Stimulated activated CD4-positive, alpha-beta T cell treated with anti-CD3 and anti-CD28 coated beads, Interleukin-2, amount 100 ng/mL, for 24 hours (primary cell): ENCODE data around the gene TRPM4.
"Not testable (repeated sequence)": the region's sequence is repeated elsewhere in the genome, so short reads cannot be mapped to it uniquely, and the experiment has no call there.

Experiments
- DNase-seq, 2 donors: peaks; one replicate each; pipeline ENCODE4 v3.0.0-alpha.2; 2020

The TRPM4 gene

GRCh38 chr19:49194408-49194807, 36.8 kb downstream of the TRPM4 start:
- no peak for DNase-seq

GRCh38 chr19:49196527-49197240, 39.1 kb downstream of the TRPM4 start:
- no peak for DNase-seq

DNA sequence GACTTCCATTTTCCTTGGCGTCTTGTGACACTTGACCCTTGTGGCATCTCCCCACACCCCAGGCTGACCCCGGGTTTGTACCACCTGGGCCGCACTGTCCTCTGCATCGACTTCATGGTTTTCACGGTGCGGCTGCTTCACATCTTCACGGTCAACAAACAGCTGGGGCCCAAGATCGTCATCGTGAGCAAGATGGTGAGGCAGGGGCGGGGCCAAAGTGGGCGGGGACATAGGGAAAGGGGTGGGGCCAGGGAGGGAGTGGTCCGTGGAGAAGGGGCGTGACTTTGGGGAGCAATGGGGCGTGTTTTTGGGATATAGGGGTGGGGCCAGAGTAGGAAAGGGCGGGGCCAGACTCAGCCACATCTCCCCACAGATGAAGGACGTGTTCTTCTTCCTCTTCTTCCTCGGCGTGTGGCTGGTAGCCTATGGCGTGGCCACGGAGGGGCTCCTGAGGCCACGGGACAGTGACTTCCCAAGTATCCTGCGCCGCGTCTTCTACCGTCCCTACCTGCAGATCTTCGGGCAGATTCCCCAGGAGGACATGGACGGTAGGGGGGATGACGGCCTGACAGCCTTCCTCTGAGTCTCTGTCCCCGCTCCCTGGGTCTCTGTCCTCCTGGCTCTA, 42.8 kb downstream of the TRPM4 start:
- peak; percentile 21 to 34 for DNase-seq

DNA sequence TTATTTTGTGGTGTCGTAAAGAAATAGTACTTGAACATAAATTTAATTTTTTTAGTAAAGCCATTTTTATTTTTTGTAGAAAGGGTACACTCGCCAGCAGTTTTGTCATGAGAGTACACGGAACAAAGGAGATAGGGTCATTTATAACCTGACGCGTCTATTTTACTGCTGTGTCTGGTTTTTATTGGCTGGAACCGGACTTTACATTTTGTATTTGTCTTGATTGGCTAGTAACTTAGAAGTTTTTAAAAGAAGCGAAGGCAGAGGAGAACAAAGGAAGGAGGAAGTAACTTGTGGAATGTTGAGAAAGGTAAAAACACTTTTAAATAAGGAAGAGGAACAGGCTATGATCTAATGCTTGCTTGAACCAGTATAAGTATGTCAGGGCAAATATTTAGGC, 43.5 kb downstream of the TRPM4 start:
- DNase-seq = no peak

GRCh38 chr19:49205114-49205513, 47.5 kb downstream of the TRPM4 start:
- DNase-seq = no peak

DNA sequence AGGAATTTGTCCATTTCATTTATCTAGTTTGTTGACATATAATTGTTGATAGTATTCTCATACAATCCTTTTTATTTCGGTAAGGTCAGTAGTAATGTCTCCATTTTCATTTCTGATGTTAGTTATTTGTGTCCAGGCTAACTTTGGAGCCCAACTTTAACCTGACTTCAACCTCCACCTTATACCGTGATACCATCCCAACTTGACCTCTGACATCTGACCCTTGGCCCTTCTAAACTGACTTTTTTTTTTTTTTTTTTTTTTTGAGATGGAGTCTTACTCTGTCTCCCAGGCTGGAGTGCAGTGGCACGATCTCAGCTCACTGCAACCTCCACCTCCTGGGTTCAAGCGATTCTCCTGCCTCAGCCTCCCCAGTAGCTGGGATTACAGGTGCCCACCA, 51.9 kb downstream of the TRPM4 start:
- not testable (repeated sequence) for DNase-seq

DNA sequence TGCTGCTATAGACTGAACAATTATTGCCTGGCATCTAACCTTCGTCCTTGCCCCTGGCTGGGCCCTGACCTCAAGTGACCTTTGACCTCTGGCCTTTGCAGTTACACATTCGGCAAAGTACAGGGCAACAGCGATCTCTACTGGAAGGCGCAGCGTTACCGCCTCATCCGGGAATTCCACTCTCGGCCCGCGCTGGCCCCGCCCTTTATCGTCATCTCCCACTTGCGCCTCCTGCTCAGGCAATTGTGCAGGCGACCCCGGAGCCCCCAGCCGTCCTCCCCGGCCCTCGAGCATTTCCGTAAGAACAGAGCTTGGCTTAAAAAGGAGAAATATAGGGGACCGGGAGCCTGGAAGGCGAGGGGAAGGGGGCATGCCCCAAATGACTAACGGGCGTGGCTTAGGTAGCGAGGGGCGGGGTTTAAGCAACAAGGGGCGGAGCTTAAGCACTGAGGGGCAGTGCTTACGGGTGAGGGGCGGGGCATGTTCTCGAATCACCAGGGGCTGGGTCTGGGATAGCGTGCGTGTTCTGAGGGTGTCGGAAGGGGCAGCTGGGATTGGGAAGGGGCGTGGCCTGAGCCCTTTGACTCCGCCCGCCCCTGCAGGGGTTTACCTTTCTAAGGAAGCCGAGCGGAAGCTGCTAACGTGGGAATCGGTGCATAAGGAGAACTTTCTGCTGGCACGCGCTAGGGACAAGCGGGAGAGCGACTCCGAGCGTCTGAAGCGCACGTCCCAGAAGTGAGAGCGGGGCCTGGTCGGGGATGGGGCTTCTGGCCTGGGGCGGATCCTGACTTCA, 52.7 kb downstream of the TRPM4 start:
- DNase-seq = peak; percentile 35 to 60

GRCh38 chr19:49210901-49211451, 53.4 kb downstream of the TRPM4 start:
- no peak for DNase-seq

DNA sequence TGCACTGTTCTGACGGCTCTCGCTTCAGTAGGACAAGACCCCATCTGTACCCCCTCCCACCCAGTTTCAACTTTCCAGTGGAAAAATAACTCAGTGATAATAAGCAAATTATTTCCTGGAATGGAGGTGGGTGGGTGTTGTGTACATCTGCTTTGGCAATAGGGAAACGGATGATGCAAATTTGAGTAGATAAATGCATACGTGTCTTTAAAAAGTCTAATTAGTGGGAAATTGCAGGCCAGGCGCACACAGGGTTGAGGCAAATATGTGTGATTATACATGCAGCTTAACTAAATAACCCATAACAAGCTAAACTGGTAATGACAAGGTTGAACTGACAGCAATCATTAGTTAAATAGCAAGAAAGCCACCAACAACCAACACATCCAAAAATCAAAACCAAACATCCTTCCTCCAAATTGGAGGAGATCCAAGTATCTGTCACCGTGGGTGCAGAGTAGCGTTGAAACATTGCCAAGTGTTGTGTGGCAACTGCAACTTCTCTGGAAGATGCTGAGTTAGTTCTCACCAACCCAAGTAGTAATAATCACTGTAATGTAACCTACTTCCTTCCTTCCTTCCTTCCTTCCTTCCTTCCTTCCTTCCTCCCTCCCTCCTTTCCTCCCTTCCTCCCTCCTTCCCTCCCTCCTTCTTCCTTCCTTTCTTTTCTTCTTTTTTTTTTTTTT, 54.6 kb downstream of the TRPM4 start:
- DNase-seq = no peak

DNA sequence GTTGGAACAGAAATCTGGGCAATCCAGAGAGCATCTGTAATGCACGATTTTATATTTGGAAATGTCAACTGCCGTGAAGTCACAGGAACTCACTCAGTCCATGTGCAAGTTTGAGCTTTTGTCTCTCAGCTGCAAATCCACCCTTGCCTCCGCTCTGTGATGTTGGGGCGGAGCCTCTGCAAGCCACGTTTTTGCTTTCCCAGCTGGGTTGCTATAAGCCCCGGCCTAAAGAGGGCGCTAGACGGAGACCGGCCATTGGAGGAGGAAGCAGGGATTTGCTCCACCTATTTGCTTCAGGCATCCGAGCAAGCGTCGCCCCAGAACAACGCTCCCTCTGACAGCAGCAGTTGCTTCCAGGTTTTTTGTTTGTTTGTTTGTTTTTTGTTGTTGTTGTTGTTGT, 56.2 kb downstream of the TRPM4 start:
- DNase-seq = no peak

DNA sequence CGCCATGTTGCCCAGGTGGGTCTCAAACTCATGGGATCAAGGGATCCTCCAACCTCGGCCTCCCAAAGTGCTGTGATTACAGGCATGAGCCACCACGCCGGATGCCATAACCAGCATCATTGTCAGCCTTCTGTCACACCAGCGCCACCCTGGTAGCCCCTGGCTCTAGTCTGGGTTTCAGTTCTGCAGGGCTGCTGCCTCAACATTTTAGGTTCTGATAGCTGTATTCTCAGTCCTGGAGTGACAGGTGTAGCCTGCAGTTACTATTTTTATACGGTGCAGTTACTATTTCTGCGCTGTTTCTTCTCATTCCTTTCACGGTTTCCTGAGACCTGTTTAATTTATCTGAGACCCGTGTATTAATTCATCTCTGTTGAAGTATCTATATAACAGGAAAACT, 57.1 kb downstream of the TRPM4 start:
- no peak for DNase-seq

GRCh38 chr19:49216071-49216470, 58.5 kb downstream of the TRPM4 start:
- no peak for DNase-seq

DNA sequence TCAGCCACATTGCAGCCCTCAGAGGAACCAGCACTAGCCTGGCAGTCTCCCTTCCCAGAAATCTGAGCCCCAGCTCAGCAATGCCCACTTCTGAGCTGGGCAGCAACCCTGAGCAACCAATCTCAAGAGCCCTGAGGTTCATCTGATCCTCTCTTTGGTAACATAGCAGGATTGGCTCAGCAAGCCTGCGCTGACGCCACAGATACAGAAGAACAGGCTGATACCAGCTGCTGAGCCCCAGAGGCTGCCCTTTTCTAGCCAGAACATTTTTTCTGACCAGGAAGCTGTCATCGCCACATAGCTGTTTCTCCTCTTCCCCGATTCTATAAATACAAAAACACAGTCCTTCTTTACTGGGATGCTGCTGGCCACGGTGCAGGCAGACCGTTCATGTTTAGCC, 59.8 kb downstream of the TRPM4 start:
- no peak for DNase-seq

DNA sequence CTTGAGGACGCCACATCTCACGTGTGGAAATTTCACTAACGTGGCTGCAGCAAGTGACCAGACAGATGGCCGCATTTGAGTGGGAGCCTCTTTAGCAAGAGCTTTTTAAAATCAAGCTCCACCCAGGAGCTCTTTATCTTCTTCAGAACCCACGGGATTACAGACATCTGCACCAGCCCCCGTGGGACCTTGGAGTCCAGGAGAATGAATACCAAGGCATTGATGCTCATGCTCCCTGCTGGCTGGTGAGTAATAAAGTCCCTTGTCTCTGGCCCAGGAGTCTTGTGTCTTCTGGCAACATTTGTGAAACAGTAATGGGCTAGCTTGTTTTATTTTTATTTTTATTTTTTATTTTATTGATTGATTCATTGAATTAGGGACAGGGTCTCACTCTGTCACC, 64.4 kb downstream of the TRPM4 start:
- no peak for DNase-seq

DNA sequence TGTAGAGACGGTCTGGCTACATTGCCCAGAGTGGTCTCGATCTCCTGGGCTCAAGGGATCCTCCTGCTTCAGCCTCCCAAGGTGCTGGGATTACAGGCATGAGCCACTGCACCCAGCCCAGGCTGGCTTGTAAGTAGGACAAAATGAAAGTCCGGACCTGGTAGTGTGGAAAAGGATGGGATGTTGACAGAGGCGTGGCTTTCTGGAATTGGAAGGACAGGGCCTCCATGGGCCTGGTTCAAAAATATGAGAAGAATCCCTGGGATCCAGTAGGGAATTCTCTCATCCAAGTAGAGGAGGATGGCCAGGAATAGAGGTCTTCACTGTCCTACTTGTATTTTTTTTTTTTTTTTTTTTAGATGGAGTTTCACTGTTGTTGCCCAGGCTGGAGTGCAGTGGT, 64.9 kb downstream of the TRPM4 start:
- DNase-seq = no peak

- DNase-seq = no peak
Measured at GRCh38 chr19:49223472-49223871, 65.9 kb downstream of the TRPM4 start.

GRCh38 chr19:49224441-49224840, 66.8 kb downstream of the TRPM4 start:
- not testable (repeated sequence) for DNase-seq

- peak in 1 of 2 donors; percentile 49 for DNase-seq
Measured at GRCh38 chr19:49224879-49225278, 67.3 kb downstream of the TRPM4 start.

DNA sequence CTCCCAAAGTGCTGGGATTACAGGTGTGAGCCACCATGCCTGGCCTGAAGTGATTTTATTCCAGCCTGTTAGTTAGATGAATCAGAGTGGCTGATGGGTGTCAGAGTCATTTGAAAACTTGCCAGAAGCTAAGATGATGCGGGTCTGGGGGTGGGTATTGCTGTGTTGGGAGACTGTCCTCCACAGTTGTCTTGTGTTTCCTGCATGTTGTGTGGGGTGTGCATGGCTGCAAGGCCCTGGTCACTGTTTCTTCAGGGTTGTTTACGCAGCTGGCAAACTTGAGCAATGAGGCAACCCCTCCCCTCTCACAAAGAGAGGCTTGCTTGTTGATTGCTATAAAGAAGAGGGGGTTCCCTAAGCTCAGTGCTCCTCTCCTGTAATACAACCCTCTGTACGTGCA, 71.8 kb downstream of the TRPM4 start:
- DNase-seq = no peak

GRCh38 chr19:49231389-49231788, 73.8 kb downstream of the TRPM4 start:
- DNase-seq = peak in 1 of 2 donors; percentile 26

DNA sequence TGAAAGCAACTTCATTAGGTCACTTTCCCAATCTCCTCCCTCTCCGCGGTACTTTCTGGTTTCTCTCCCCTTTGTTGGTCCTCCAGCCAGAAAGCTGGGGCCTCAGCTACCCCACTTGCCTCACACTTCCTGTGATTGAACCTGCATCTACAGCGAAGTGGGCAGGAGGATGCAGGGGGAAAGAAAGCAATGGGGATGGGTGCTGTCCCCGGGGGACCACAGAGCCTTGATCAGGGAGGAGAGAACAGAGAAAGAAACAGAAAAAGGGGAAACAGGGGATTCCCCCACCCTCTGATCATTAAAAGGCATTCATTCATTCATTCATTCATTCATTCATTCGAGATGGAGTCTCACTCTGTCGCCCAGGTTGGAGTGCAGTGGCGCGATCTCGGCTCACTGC, 74.2 kb downstream of the TRPM4 start:
- peak; percentile 13 to 28 for DNase-seq

DNA sequence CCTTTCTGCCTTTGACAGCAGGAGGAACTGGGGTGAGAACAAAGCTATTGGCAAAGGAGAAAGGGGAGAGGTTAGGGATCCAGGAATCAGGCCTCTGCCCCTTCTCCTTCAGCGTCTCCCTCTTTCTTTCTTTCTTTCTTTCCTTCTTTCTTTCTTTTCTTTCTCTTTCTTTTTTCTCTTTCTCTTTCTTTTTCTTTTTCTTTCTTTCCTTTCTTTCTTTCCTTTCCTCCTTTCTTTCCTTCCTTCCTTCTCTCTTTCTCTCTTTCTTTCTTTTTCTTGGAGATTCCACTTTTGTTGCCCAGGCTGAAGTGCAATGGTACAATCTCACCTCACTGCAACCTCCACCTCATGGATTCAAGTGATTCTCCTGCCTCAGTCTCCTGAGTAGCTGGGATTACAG, 75.6 kb downstream of the TRPM4 start:
- no peak for DNase-seq

DNA sequence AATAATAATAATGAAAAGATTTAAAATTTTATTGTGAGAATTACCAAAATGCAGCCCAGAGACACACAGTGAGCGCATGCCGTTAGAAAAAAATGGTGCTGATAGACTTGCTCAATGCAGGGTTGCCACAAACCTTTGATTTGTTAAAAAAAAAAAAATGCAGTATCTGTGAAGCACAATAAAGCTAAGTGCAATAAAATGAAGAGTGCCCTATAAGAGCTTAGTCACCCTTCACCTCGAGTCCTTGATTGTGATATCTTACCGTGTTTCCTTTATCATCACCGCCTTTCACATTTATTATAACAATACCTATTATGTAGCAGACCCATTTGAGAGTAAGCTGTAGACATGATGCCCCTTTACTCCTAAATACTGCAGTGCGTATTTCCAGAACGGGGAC, 84.2 kb downstream of the TRPM4 start:
- no peak for DNase-seq
